ENCODE data around the gene GGCX.

Gene GGCX

GRCh38 chr2:85541753-85542457 is 19.4 kb downstream of the GGCX start:
- no peak for DNase-seq (ENCODE audit: low spot score)

GRCh38 chr2:85541262-85541661 is 20.0 kb downstream of the GGCX start:
- no peak for DNase-seq (ENCODE audit: low spot score)

- DNase-seq (ENCODE audit: low spot score) = no peak
Measured at GRCh38 chr2:85540133-85540648, 21.1 kb downstream of the GGCX start.

GRCh38 chr2:85539361-85540132 is 21.7 kb downstream of the GGCX start:
- peak; percentile 79 for DNase-seq (ENCODE audit: low spot score)

- peak; percentile 93 for DNase-seq (ENCODE audit: low spot score)
Measured at GRCh38 chr2:85538507-85539360, 22.6 kb downstream of the GGCX start, which contains the start of gene MAT2A. MAT2A (plus strand) TSS chr2:85539168; CDS start chr2:85539288, 120 bp downstream.

GRCh38 chr2:85537600-85538506 is 23.4 kb downstream of the GGCX start:
- DNase-seq (ENCODE audit: low spot score) = peak; percentile 73

GRCh38 chr2:85536479-85536878 is 24.8 kb downstream of the GGCX start:
- DNase-seq (ENCODE audit: low spot score) = no peak

GRCh38 chr2:85534881-85535280 is 26.4 kb downstream of the GGCX start:
- DNase-seq (ENCODE audit: low spot score) = no peak

GRCh38 chr2:85534099-85534498 is 27.2 kb downstream of the GGCX start:
- DNase-seq (ENCODE audit: low spot score) = no peak

- DNase-seq (ENCODE audit: low spot score) = no peak
Measured at GRCh38 chr2:85531589-85531988, 29.7 kb downstream of the GGCX start.

GRCh38 chr2:85529809-85530208 is 31.5 kb downstream of the GGCX start:
- no peak for DNase-seq (ENCODE audit: low spot score)

GRCh38 chr2:85528355-85528754 is 32.9 kb downstream of the GGCX start:
- DNase-seq (ENCODE audit: low spot score) = no peak

GRCh38 chr2:85527787-85528186 is 33.5 kb downstream of the GGCX start:
- no peak for DNase-seq (ENCODE audit: low spot score)

- DNase-seq (ENCODE audit: low spot score) = no peak
Measured at GRCh38 chr2:85525567-85525966, 35.7 kb downstream of the GGCX start.

- DNase-seq (ENCODE audit: low spot score) = no peak
Measured at GRCh38 chr2:85525029-85525428, 36.3 kb downstream of the GGCX start.

GRCh38 chr2:85524336-85524908 is 36.9 kb downstream of the GGCX start:
- DNase-seq (ENCODE audit: low spot score) = peak; percentile 59

GRCh38 chr2:85523903-85524335 is 37.4 kb downstream of the GGCX start:
- DNase-seq (ENCODE audit: low spot score) = peak; percentile 56

GRCh38 chr2:85523062-85523902 is 38.0 kb downstream of the GGCX start:
- DNase-seq (ENCODE audit: low spot score) = no peak

- DNase-seq (ENCODE audit: low spot score) = no peak
Measured at GRCh38 chr2:85522090-85522647, 39.1 kb downstream of the GGCX start.

All from Ammon's horn (tissue), 1 donor.